GM20000 (cell line): ENCODE results near the gene PPP1CA.

Experiments used
- DNase-seq: peaks from one replicate; pipeline ENCODE4 v3.0.0; 2012; ENCODE audit warnings: low spot score
- TF ChIP-seq, protein P1 (sequence below): IDR thresholded peaks from 2 replicates; pipeline ENCODE4 v1.5.1; 2012; ENCODE audit warnings: mild to moderate bottlenecking, control low read depth; ENCODE audit errors: extremely low read depth, missing control alignments

PPP1CA gene

DNA sequence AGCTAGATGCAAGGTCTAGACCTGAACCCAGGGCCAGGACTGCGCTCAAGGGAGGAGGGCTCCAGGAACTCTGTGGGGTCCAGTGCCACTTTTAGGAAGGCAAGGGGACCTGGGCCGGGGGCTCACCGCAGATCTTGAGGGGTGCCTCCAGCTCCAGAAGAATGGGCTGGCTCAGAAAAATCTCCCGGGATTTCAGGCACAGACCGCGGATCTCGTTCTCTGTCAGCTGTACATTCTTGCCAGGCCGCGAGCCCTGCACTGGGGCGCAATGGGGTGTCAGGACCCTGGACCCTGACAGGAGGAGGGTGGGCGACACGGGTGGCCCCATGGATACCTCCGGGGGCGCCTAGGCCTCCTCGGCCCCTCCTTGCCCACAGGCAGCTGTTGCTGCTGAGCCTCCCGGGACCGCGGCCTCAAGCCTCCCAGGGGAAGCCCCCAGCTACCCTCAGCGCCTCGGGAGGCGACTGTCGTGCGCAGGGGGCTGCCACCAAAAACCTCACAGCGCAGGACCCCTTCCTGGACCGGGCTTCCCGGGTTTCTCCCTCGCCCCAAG is 640 bp downstream of the PPP1CA start:
- peak; percentile 51 for DNase-seq
- TF ChIP-seq, protein P1, sequence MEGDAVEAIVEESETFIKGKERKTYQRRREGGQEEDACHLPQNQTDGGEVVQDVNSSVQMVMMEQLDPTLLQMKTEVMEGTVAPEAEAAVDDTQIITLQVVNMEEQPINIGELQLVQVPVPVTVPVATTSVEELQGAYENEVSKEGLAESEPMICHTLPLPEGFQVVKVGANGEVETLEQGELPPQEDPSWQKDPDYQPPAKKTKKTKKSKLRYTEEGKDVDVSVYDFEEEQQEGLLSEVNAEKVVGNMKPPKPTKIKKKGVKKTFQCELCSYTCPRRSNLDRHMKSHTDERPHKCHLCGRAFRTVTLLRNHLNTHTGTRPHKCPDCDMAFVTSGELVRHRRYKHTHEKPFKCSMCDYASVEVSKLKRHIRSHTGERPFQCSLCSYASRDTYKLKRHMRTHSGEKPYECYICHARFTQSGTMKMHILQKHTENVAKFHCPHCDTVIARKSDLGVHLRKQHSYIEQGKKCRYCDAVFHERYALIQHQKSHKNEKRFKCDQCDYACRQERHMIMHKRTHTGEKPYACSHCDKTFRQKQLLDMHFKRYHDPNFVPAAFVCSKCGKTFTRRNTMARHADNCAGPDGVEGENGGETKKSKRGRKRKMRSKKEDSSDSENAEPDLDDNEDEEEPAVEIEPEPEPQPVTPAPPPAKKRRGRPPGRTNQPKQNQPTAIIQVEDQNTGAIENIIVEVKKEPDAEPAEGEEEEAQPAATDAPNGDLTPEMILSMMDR: no peak

DNA sequence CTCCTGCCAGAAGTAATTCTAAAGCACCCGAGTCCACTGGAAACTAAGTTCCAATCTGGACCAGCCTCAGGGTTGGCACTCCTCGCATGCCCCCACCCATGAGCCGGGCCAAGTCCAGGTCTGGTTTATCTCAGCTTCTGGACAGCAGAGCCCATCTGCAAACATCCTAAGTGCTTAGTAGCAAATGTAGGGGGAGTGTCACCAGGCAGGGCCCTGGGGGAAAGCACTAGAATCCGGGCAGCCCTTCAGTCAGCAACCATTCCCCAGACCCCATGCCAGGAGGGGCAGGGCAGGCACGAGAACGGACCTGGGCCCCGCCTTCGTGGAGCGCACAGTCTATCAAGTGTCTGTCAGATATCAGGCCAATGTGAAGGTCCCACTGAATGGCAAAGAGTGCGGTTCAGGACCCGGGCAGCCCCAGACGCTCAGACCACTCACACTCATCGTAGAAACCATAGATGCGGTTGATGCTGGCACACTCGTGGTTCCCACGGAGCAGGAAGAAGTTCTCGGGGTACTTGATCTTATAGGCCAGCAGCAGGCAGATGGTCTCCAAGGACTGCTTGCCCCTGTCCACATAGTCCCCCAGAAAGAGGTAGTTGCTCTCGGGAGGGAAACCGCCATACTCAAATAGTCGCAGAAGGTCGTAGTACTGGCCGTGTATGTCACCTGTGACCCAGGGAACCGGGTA is 1.3 kb downstream of the PPP1CA start:
- DNase-seq: peak; percentile 21
- TF ChIP-seq, protein P1: no peak

DNA sequence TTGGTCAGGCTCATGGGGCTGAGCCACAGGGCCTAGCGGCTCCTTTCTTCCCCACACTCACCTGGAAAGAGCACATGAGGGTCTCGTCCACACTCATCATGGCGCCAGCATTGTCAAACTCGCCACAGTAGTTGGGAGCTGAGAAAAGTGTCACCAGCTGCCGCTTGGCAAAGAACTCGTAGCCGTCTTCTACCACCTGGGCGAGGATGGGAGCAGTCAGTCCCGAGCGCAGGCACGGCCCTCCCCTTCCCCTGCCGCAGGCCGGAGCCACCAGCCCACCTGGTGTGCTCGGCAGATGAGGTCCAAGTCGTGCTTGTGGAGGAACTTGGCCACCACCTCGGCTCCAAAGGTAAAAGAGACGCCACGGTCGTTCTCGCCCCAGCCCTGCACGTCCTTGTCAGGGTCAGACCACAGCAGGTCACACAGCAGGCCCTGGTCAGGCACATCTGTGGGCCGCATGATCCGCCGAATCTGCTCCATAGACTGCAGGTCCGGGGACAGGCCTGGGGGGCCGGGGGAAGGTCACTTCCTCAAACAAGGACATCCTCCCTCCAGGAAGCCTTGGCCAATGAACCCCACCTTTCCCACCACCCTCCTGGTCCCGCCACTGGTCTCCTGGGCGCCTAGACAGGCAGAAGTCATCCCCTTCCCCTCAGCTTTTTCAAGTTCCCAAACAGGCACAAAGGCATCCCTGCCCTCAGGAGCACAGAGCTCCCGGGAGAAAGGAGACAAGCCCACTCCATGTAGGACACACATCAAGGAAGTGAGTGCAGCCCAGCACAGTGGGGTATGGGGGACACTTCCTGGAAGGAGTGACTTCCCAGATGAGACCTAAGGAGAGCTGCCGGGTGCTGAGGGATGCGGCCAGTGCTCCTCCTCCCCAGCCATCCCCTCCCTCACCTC is 2.7 kb downstream of the PPP1CA start:
- TF ChIP-seq, protein P1: no peak

DNA sequence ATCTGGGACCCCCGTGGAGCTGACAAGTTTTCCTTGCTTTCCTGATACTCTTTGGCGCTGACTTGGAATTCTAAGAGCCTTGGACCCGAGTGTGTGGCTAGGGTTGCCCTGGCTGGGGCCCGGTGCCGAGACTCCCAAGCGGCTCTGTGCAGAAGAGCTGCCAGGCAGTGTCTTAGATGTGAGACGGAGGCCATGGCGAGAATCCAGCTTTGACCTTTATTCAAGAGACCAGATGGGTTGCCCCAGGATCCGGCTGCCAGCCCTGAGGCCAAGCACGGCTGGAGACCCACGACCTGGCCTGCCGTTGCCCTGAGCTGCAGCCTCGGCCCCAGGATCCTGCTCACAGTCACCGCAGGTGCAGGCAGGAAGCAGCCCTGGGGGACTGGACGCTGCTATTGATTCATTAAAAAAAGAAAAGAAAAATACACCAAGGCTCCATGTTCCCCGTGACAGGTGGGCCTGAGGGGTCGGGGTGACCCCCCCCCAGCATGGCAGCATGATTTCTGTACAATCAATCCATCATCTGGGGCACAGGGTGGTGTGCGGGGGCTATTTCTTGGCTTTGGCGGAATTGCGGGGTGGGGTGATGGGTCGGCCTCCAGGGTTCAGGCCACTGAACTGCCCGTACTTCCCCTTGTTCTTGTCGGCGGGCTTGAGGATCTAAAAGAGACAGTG is 3.5 kb downstream of the PPP1CA start:
- TF ChIP-seq, protein P1: no peak
- DNase-seq: no peak

More for the DNA sequence above, 2.7 kb downstream of the PPP1CA start:
- DNase-seq: no peak

DNA sequence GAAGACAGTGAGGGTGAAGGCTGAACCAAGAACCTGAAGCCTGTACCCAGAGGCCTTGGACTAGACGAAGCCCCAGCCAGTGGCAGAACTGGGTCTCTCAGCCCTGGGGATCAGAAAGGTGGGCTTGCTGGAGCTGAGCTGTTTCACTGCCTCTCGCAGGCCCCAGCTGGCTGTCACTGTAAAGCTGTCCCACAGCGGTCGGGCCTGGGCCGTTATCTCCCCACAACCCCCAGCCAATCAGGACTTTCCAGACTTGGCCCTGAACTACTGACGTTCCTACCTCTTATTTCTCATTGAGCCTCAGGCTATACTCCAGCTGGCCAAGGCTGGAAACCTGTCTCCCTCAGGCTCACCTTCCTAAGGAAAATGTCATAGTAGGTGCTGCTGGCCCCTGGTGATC is 4.1 kb downstream of the PPP1CA start:
- TF ChIP-seq, protein P1: no peak
- DNase-seq: no peak

DNA sequence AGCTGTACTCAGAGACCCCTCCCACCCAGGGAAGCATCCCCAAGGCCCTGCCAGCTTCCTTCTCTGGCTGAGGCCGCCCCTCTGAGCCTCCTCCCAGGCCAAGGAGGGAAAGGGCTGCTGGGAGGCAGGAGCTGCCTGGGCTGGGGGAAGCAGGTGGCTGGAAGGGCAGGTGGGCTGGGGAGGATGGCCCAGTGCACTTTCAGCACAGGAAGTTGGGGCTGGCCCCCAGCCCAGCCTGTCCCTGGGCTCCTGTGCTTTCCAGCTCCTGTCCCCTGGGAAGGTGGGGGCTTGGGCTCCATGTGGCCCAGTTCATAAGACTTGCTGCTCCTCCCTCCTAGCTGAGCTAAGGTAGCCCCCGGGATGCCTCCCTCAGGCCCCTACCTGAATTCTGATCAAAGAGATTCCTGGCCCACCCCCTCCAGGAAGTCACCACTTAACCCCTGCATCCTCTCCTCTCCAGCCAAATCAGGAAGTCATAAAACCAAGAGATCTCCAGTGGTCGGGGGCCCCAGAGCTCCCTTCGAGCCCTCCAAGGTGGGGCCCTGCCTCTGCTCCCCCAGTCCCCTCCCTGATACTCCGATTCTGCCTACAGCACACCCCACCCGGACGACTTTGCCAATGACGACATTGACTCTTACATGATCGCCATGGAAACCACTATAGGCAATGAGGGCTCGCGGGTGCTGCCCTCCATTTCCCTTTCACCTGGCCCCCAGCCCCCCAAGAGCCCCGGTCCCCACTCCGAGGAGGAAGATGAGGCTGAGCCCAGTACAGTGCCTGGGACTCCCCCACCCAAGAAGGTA is 4.9 kb downstream of the PPP1CA start:
- DNase-seq: no peak
- TF ChIP-seq, protein P1: no peak
